Measurements from ENCODE around the gene GTF2H3. TPM values are rescaled to one million over a fixed set of nuclear protein-coding genes. Genes with fewer than 3 reads are reported as not detected.

The GTF2H3 gene
- total and polyA plus RNA-seq, 12 donors = 4.0 to 18.3 (median 14.5) TPM

GRCh38 chr12:123683964-123684363 is 50.3 kb downstream of the GTF2H3 start:
- Histone ChIP-seq H3K4me1 (peaks cover 0 to 7% (median 0%) of the 10 kb centered on the region in 9 donors), H3K27ac (no peak overlapping the region), H3K9me3 (no peaks in the 10 kb centered on the region), H3K36me3 (peaks cover 0 to 91% (median 4%) of the 10 kb centered on the region in 9 donors), H3K27me3 (no peaks in the 10 kb centered on the region), H3K4me3 (no peak overlapping the region)
- 89 to 95% methylated on average over 3 of the region's 3 CpGs for WGBS, 2 donors
- no peak for DNase-seq
- intact Hi-C loops (cut with DNase I) = no loop called here
- no peak for TF ChIP-seq CTCF (IDR thresholded peaks at IDR 0.05)
- ATAC-seq = no peak

GRCh38 chr12:123686636-123687190 is 53.1 kb downstream of the GTF2H3 start:
- 96% methylated on average over 18 of the region's 18 CpGs for WGBS, 2 donors
- H3K4me1 ChIP-seq = peaks cover 0 to 2% (median 0%) of the 10 kb centered on the region in 9 donors

GRCh38 chr12:123690191-123690840 is 56.7 kb downstream of the GTF2H3 start:
- peaks cover 0 to 89% (median 7%) of the 10 kb centered on the region in 9 donors for H3K36me3 ChIP-seq

More at GRCh38 chr12:123686636-123687190, 53.1 kb downstream of the GTF2H3 start:
- TF ChIP-seq CTCF (IDR thresholded peaks at IDR 0.05) = no peak
- Histone ChIP-seq H3K4me3 (no peak overlapping the region), H3K9me3 (no peaks in the 10 kb centered on the region), H3K27me3 (no peaks in the 10 kb centered on the region), H3K27ac (no peak overlapping the region), H3K36me3 (peaks cover 0 to 93% (median 4%) of the 10 kb centered on the region in 9 donors)
- DNase-seq (no peak), ATAC-seq (no peak)
- intact Hi-C loops (cut with DNase I) = no loop called here

GRCh38 chr12:123696207-123696606 is 62.6 kb downstream of the GTF2H3 start:
- DNase-seq = no peak
- intact Hi-C loops (cut with DNase I) = no loop called here
- Histone ChIP-seq H3K36me3 (peaks cover 0 to 94% (median 16%) of the 10 kb centered on the region in 9 donors), H3K9me3 (no peaks in the 10 kb centered on the region), H3K27me3 (no peaks in the 10 kb centered on the region), H3K4me3 (no peak overlapping the region), H3K27ac (peak overlapping the region in 1 of 10 donors; percentile 11), H3K4me1 (no peaks in the 10 kb centered on the region)
- peak in 3 of 8 donors; percentile 49 to 78 (median 66) for ATAC-seq
- TF ChIP-seq CTCF (IDR thresholded peaks at IDR 0.05) = no peak
- WGBS, 2 donors = 65 to 66% methylated on average over 8 of the region's 8 CpGs

More at GRCh38 chr12:123690191-123690840, 56.7 kb downstream of the GTF2H3 start:
- intact Hi-C loops (cut with DNase I) = no loop called here
- H3K27me3 ChIP-seq = no peaks in the 10 kb centered on the region
- H3K4me3 ChIP-seq = no peak overlapping the region
- DNase-seq (no peak), ATAC-seq (no peak)
- no peak overlapping the region for H3K27ac ChIP-seq
- WGBS, 2 donors = 93 to 94% methylated on average over 8 of the region's 8 CpGs
- no peaks in the 10 kb centered on the region for H3K4me1 ChIP-seq
- no peak for TF ChIP-seq CTCF (IDR thresholded peaks at IDR 0.05)
- H3K9me3 ChIP-seq = no peaks in the 10 kb centered on the region

Measured in heart right ventricle (tissue), 16 donors.